Thyroid gland (tissue), 4 donors: Measurements from ENCODE around the gene TBC1D1. TPM values are rescaled to one million over a fixed set of nuclear protein-coding genes. Genes with fewer than 3 reads are reported as not detected.

Source experiments
- DNase-seq, 2 donors: peaks; one replicate each; pipeline ENCODE4 v3.0.0-alpha.2; 2019
- H3K27ac ChIP-seq, 3 donors: fragments of 200-600 bp; sonication (generic); 1 replicate in 2 of 3; 2 replicates in 1 of 3; pipeline ENCODE4 v1.5.1; 2016 to 2019; ENCODE audit warnings: mild to moderate bottlenecking in 1 of 3, moderate library complexity in 1 of 3
- H3K27me3 ChIP-seq: fragments of 200-600 bp; sonication (generic); one replicate; pipeline ENCODE4 v1.5.1; 2019
- H3K36me3 ChIP-seq, 2 donors: fragments of 200-600 bp; sonication (generic); one replicate each; pipeline ENCODE4 v1.5.1; 2016 to 2019
- H3K4me1 ChIP-seq, 2 donors: fragments of 200-600 bp; sonication (generic); one replicate each; pipeline ENCODE4 v1.5.1; 2017 to 2019
- H3K4me3 ChIP-seq, 3 donors: fragments of 200-600 bp; sonication (generic); replicated peaks in 1 of 3; 1 replicate in 2 of 3; 2 replicates in 1 of 3; pipeline ENCODE4 v1.5.1; 2016; ENCODE audit warnings: mild to moderate bottlenecking in 1 of 3
- H3K9me3 ChIP-seq: fragments of 200-600 bp; sonication (generic); one replicate; pipeline ENCODE4 v1.5.1; 2017
- CTCF ChIP-seq, 6 experiments: fragments of 200-600 bp in 3 of 6; fragments of 450-650 bp in 3 of 6; sonication (generic) in 3 of 6; IDR thresholded peaks; one replicate each; pipeline ENCODE4 v1.5.1; 2016 to 2019; ENCODE audit warnings: antibody characterized with exemption in 6 of 6, mild to moderate bottlenecking in 2 of 6, inconsistent platforms in 1 of 6, moderate library complexity in 1 of 6
- POLR2A ChIP-seq, 2 donors: fragments of 450-650 bp; IDR thresholded peaks; one replicate each; pipeline ENCODE4 v1.6.1; 2017; ENCODE audit warnings: antibody characterized with exemption in 2 of 2, mild to moderate bottlenecking in 2 of 2, moderate library complexity in 1 of 2
- WGBS, 2 donors: methylation state at CpG; one replicate each; pipeline ENCODE4 v1.1.5; 2017; 5-methylcytosine and 5-hydroxymethylcytosine counted together
- intact Hi-C: fragments of 100-400 bp; cut with DNase I; formaldehyde crosslinking; loops from one replicate; pipeline ENCODE4 v1.15.1; 2023
- total RNA-seq, 4 donors: library from RNA; depleted of rRNA; stranded (reverse); fragments of >200 nt; gene quantifications; one replicate each; pipeline ENCODE4 v1.2.3, GENCODE V29; 2016

The TBC1D1 gene
- total RNA-seq, 4 donors from 2014 or later, result 192 to 284 (median 230) TPM

DNA sequence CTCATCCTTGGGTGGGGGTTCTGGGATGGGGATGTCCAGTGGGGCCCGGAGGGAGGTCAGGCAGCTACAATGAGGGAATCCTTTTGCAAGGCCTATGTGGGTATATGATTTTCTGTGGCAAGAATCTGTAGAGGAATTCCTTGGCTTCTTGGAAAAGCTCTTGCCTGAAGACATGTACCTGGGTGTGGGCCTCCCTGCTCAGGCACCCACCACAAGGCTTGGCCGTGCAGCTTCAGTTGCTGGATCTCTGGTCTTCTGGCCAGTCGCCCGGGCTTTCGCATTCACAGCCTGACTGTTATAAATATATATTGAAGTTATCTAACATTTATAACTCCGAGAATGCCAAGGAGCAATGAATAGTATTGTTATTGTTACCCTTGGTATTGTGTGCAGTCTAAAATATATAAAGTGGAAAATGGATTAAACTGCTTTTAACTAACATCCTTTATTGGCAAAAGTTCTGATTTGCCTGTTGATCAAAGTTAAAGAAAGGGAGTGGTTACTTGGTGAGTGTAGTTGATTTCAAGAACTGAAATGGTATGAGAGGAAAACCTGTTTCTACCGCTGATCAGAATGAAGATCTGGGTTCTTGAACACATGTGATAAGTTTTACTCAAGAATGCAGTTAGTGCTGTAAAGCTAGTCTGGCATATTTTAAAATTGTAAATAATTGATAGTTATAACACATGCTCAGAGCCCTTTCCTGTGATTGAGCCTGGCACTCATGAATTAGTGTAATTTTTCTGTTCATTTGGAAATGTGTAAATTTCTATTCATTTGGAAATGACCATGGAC, 105.3 kb downstream of the TBC1D1 start:
- peak overlapping the region; percentile 90 to 98 (median 96) for H3K27ac ChIP-seq
- H3K9me3 ChIP-seq, result no peaks in the 10 kb centered on the region
- DNase-seq, result peak in 1 of 2 donors; percentile 36
- H3K36me3 ChIP-seq, result no peaks in the 10 kb centered on the region
- TF ChIP-seq CTCF (IDR thresholded peaks at IDR 0.05) (no peak), POLR2A (IDR thresholded peaks at IDR 0.05) (no peak)
- peaks cover 58 to 76% of the 10 kb centered on the region in 2 donors for H3K4me1 ChIP-seq
- intact Hi-C loops, result no loop called here
- H3K27me3 ChIP-seq, result no peaks in the 10 kb centered on the region
- 71 to 75% methylated on average over 7 of the region's 7 CpGs for WGBS, 2 donors
- H3K4me3 ChIP-seq, result no peak overlapping the region

DNA sequence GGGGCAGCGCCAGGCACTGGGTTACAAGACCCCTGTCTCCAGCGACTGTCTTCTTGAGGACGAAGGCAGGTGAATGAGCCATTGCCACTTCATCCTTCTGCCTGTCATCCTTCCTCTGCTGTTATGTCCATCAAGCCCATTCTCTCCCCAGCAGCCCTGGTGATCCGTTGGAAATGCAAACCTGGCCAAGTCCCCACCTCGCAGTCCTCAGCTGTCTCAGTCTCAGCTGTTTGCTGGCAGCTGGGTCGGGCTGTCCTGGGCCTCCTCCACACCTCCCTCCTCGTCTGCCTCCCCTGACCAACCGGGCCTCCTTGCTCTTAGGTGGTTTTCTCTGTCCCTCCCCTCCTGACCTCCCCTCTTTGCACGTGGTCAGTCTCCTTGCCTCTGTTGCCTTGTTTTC, 107.3 kb downstream of the TBC1D1 start:
- no peak overlapping the region for H3K4me3 ChIP-seq
- H3K27me3 ChIP-seq, result no peaks in the 10 kb centered on the region
- WGBS, 2 donors, result 77 to 80% methylated on average over 9 of the region's 9 CpGs
- no peaks in the 10 kb centered on the region for H3K36me3 ChIP-seq
- H3K4me1 ChIP-seq, result peaks cover 44 to 57% of the 10 kb centered on the region in 2 donors
- no peak for TF ChIP-seq CTCF (IDR thresholded peaks at IDR 0.05)
- no peak for TF ChIP-seq POLR2A (IDR thresholded peaks at IDR 0.05)
- intact Hi-C loops, result no loop called here
- H3K27ac ChIP-seq, result peak overlapping the region in 2 of 3 donors; percentile 8 to 98
- no peaks in the 10 kb centered on the region for H3K9me3 ChIP-seq
- DNase-seq, result no peak

DNA sequence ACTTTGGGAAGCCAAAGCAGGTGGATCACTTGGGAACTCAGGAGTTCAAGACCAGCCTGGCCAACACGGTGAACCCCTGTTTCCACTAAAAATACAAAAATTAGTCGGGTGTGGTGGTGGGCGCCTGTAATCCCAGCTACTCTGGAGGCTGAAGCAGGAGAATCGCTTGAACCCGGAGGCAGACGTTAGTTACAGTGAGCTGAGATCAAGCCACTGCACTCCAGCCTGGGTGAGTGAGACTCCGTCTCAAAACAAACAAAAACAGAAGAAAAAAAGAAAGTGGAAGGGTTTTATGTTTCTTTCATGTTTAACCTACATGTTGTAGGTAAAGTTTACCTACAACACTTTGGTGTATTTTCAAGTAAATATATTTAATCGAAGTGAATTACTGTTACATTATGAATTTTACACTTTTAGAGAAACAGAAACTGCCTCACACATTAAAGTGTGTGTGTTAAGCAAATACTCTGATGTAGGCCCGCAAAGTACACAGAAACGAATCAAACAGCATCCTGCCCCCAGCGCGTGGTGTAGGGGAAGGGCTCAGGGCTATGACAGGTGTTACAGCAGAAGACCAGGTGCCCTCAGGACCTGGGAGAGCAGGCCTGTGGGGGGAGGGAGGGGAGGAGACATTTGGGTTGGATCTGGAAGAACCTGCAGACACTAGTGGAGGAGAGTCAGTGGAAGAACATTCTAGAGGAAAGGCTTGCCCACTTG, 108.3 kb downstream of the TBC1D1 start:
- H3K27me3 ChIP-seq, result no peaks in the 10 kb centered on the region
- H3K4me1 ChIP-seq, result peaks cover 43 to 56% of the 10 kb centered on the region in 2 donors
- H3K27ac ChIP-seq, result no peak overlapping the region
- peak in 1 of 2 donors; percentile 41 for DNase-seq
- H3K9me3 ChIP-seq, result no peaks in the 10 kb centered on the region
- TF ChIP-seq CTCF (IDR thresholded peaks at IDR 0.05) (no peak), POLR2A (IDR thresholded peaks at IDR 0.05) (no peak)
- 79 to 88% methylated on average over 12 of the region's 12 CpGs for WGBS, 2 donors
- no peaks in the 10 kb centered on the region for H3K36me3 ChIP-seq
- intact Hi-C loops, result no loop called here
- no peak overlapping the region for H3K4me3 ChIP-seq

GRCh38 chr4:37999965-38000364, 109.1 kb downstream of the TBC1D1 start:
- no peak for TF ChIP-seq POLR2A (IDR thresholded peaks at IDR 0.05)
- TF ChIP-seq CTCF (IDR thresholded peaks at IDR 0.05), result no peak
- H3K27me3 ChIP-seq, result no peaks in the 10 kb centered on the region
- H3K36me3 ChIP-seq, result no peaks in the 10 kb centered on the region
- H3K9me3 ChIP-seq, result no peaks in the 10 kb centered on the region
- WGBS, 2 donors, result 100% methylated on average over 3 of the region's 3 CpGs
- peaks cover 43 to 57% of the 10 kb centered on the region in 2 donors for H3K4me1 ChIP-seq
- H3K27ac ChIP-seq, result no peak overlapping the region
- DNase-seq, result no peak
- H3K4me3 ChIP-seq, result no peak overlapping the region
- intact Hi-C loops, result no loop called here

GRCh38 chr4:38001927-38002326, 111.0 kb downstream of the TBC1D1 start:
- Histone ChIP-seq H3K9me3 (no peaks in the 10 kb centered on the region), H3K36me3 (no peaks in the 10 kb centered on the region), H3K4me3 (no peak overlapping the region), H3K4me1 (peaks cover 36 to 51% of the 10 kb centered on the region in 2 donors), H3K27ac (no peak overlapping the region), H3K27me3 (no peaks in the 10 kb centered on the region)
- no peak for DNase-seq
- intact Hi-C loops, result no loop called here
- TF ChIP-seq CTCF (IDR thresholded peaks at IDR 0.05) (no peak), POLR2A (IDR thresholded peaks at IDR 0.05) (no peak)
- WGBS, 2 donors, result 78 to 90% methylated on average over 3 of the region's 3 CpGs
